Liver (tissue), 9 donors: ENCODE measurements around the gene LPCAT1. TPM values are rescaled to one million over a fixed set of nuclear protein-coding genes. Genes with fewer than 3 reads are reported as not detected.
"Not testable (repeated sequence)": the region's sequence is repeated elsewhere in the genome, so short reads cannot be mapped to it uniquely, and the experiment has no call there.

Experiments
- DNase-seq: peaks from one replicate; pipeline ENCODE4 v3.0.0-alpha.2; 2017; ENCODE audit warnings: low spot score
- H3K27ac ChIP-seq, 2 donors: one replicate each; pipeline ENCODE4 v1.7.0; 2013; ENCODE audit warnings: inconsistent platforms in 2 of 2, low read length in 2 of 2, control low read depth in 1 of 2, low read depth in 1 of 2, mild to moderate bottlenecking in 1 of 2
- H3K27me3 ChIP-seq, 4 donors: one replicate each; pipeline versions ENCODE4 v1.6.1 to v1.7.0; 2013; ENCODE audit warnings: low read length in 3 of 4, inconsistent platforms in 1 of 4, mild to moderate bottlenecking in 1 of 4, moderate library complexity in 1 of 4; ENCODE audit not compliant: control insufficient read depth in 4 of 4, insufficient read depth in 4 of 4
- H3K36me3 ChIP-seq, 4 donors: one replicate each; pipeline versions ENCODE4 v1.6.1 to v1.7.0; 2013; ENCODE audit warnings: low read length in 3 of 4, mild to moderate bottlenecking in 3 of 4, low read depth in 1 of 4, moderate library complexity in 1 of 4; ENCODE audit not compliant: control insufficient read depth in 4 of 4, insufficient read depth in 3 of 4
- H3K4me1 ChIP-seq, 4 donors: one replicate each; pipeline versions ENCODE4 v1.6.1 to v1.7.0; 2013; ENCODE audit warnings: low read length in 3 of 4, mild to moderate bottlenecking in 3 of 4, moderate library complexity in 1 of 4; ENCODE audit not compliant: control insufficient read depth in 4 of 4, insufficient read depth in 4 of 4
- H3K4me3 ChIP-seq, 3 donors: one replicate each; pipeline versions ENCODE4 v1.6.1 to v1.7.0; 2013; ENCODE audit warnings: low read length in 3 of 3, control low read depth in 1 of 3, low read depth in 1 of 3, mild to moderate bottlenecking in 1 of 3
- H3K9ac ChIP-seq, 2 donors: one replicate each; pipeline ENCODE4 v1.7.0; 2013; ENCODE audit warnings: low read length in 2 of 2, mild to moderate bottlenecking in 2 of 2, moderate library complexity in 2 of 2, control low read depth in 1 of 2, low read depth in 1 of 2
- H3K9me3 ChIP-seq, 4 donors: one replicate each; pipeline versions ENCODE4 v1.6.1 to v1.7.0; 2013; ENCODE audit warnings: low read length in 3 of 4; ENCODE audit not compliant: control insufficient read depth in 4 of 4
- EGR1 ChIP-seq, 2 donors: IDR thresholded peaks; 2 replicates each; pipeline ENCODE4 v1.6.1; 2016 to 2018; ENCODE audit warnings: antibody characterized with exemption in 2 of 2, low read depth in 2 of 2
- FOXA1 ChIP-seq: IDR thresholded peaks from 2 replicates; pipeline ENCODE4 v1.6.1; 2016; ENCODE audit warnings: antibody characterized with exemption
- FOXA2 ChIP-seq: IDR thresholded peaks from 2 replicates; pipeline ENCODE4 v1.6.1; 2016; ENCODE audit warnings: antibody characterized with exemption
- HNF4A ChIP-seq, 2 donors: conservative IDR thresholded peaks; 2 replicates each; pipeline ENCODE4 v1.6.1; 2016; ENCODE audit warnings: antibody characterized with exemption in 2 of 2, mild to moderate bottlenecking in 2 of 2
- JUND ChIP-seq, 2 donors: IDR thresholded peaks; 2 replicates each; pipeline ENCODE4 v1.6.1; 2016; ENCODE audit warnings: antibody characterized with exemption in 2 of 2
- NR2F2 ChIP-seq: IDR thresholded peaks from 2 replicates; pipeline ENCODE4 v1.6.1; 2016; ENCODE audit warnings: antibody characterized with exemption
- RAD21 ChIP-seq, 2 donors: IDR thresholded peaks; 2 replicates each; pipeline ENCODE4 v1.6.1; 2016; ENCODE audit warnings: antibody characterized with exemption in 2 of 2, mild to moderate bottlenecking in 2 of 2
- RXRA ChIP-seq, 2 donors: IDR thresholded peaks; 2 replicates each; pipeline ENCODE4 v1.6.1; 2017 to 2018; ENCODE audit warnings: antibody characterized with exemption in 2 of 2, mild to moderate bottlenecking in 1 of 2
- SP1 ChIP-seq: IDR thresholded peaks from 2 replicates; pipeline ENCODE4 v1.6.1; 2018; ENCODE audit warnings: antibody characterized with exemption, mild to moderate bottlenecking
- TAF1 ChIP-seq: conservative IDR thresholded peaks from 2 replicates; pipeline ENCODE4 v1.6.1; 2016; ENCODE audit warnings: antibody characterized with exemption, mild to moderate bottlenecking
- YY1 ChIP-seq: IDR thresholded peaks from 2 replicates; pipeline ENCODE4 v1.6.1; 2016; ENCODE audit warnings: antibody characterized with exemption, mild to moderate bottlenecking
- WGBS: extraction: QIAGEN DNeasy Blood & Tissue Kit; methylation state at CpG from one replicate; pipeline ENCODE4 v1.1.7; 2013; 5-methylcytosine and 5-hydroxymethylcytosine counted together
- polyA plus RNA-seq, 2 donors: library from polyadenylated mRNA; stranded (reverse) in 1 of 2; unstranded in 1 of 2; fragments of 200-250 nt in 1 of 2; fragments of >200 nt in 1 of 2; fragmentation: Nextera tagmentation in 1 of 2; extraction: Ambion mirVana in 1 of 2; gene quantifications; one replicate each; pipeline versions ENCODE4 v1.2.1 to v1.2.3, GENCODE V29; 2013 to 2015
- total RNA-seq, 2 donors: library from RNA; depleted of rRNA; stranded (reverse); fragments of >200 nt; gene quantifications; one replicate each; pipeline ENCODE4 v1.2.3, GENCODE V29; 2014
- TF ChIP-seq, protein P1 (sequence below): IDR thresholded peaks from 2 replicates; pipeline ENCODE4 v1.6.1; 2016; ENCODE audit warnings: antibody characterized with exemption
- TF ChIP-seq, protein P2 (sequence below): IDR thresholded peaks from 2 replicates; pipeline ENCODE4 v1.6.1; 2016; ENCODE audit warnings: antibody characterized with exemption
- TF ChIP-seq, protein P3 (sequence below): fragments of 150-350 bp; IDR thresholded peaks from 2 replicates; pipeline ENCODE4 v1.5.1; 2017; ENCODE audit warnings: improper control_type of control experiment, low read depth, low read length; ENCODE audit not compliant: missing input control
- TF ChIP-seq, protein P4 (sequence below): IDR thresholded peaks from 2 replicates; pipeline ENCODE4 v1.6.1; 2016; ENCODE audit warnings: antibody characterized with exemption
- TF ChIP-seq, protein P5 (sequence below): IDR thresholded peaks from 2 replicates; pipeline ENCODE4 v1.6.1; 2016; ENCODE audit warnings: antibody characterized with exemption, mild to moderate bottlenecking
- donor health status: healthy.
- donor health status: healthy.
- donor health status: healthy.
- donor health status: healthy.
- donor health status: healthy.

LPCAT1 gene
- total and polyA plus RNA-seq, 4 donors, result 1.5 to 12.8 (median 9.9) TPM

DNA sequence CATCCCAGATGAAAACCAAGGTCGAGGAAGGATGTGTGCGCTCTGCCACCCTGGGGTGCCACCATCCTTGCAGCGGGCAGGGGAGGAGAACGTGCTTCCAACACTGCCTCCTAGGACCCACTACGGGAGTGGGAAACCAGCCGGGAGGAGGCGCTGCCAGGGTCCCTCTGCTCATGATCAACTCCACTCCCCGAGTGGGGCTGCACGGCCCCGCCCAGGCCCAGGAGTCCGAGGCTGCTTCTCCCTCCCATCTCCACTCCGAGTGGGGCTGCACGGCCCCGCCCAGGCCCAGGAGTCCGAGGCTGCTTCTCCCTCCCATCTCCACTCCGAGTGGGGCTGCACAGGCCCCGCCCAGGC lies 48.2 kb downstream of the LPCAT1 start:
- not testable (repeated sequence) for H3K27me3 ChIP-seq, H3K9ac ChIP-seq, H3K27ac ChIP-seq, H3K36me3 ChIP-seq, H3K4me3 ChIP-seq, DNase-seq, H3K9me3 ChIP-seq
- H3K4me1 ChIP-seq, result peaks cover 0 to 17% (median 5%) of the 10 kb centered on the region in 4 donors
- WGBS, result 95% methylated on average over 17 of the region's 17 CpGs

DNA sequence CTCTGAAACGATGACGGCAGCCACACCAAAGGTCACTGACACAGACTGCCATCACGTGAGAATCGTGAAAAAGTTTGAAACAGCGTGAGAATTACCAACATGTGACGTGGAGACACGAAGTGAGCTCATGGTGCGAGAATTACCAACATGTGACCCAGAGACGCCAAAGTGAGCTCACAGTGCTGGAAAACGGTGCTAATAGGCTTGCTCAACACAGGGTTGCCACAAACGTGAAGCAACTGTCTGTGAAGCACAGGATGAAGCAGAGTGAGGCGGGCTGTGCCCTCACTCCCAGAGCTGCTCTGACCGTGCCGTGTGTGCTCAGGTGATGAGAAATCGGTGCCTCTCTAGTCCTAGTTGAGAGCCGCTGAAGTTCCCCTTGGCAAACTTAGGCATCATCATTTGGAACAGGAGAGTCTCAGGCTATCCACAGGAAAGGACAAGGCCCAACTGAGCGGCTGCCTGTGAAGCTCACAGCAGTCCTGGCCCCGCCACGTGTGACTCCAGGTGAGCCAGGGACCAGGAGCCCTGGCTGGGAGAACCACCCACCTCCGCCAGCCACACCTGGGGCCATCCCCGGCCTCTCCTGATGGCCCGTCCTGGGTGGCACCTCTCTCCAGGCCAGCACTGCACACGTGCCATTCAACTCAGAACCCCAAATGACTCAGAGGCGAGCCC lies 48.8 kb downstream of the LPCAT1 start:
- no peak overlapping the region for H3K4me3 ChIP-seq
- no peak overlapping the region for H3K27ac ChIP-seq
- WGBS, result 94% methylated on average over 24 of the region's 24 CpGs
- no peak overlapping the region for H3K9ac ChIP-seq
- H3K36me3 ChIP-seq, result peaks cover 0 to 5% (median 0%) of the 10 kb centered on the region in 4 donors
- no peaks in the 10 kb centered on the region for H3K27me3 ChIP-seq
- TF ChIP-seq HNF4A (conservative IDR thresholded peaks at IDR 0.05) (no peak), FOXA2 (no peak), NR2F2 (no peak), RXRA (IDR thresholded peaks at IDR 0.05) (no peak), RAD21 (IDR thresholded peaks at IDR 0.05) (no peak), TAF1 (no peak), YY1 (no peak), JUND (IDR thresholded peaks at IDR 0.05) (no peak), EGR1 (IDR thresholded peaks at IDR 0.05; ENCODE audit: low read depth in 2 of 2) (no peak), FOXA1 (no peak), SP1 (no peak)
- TF ChIP-seq, protein P1, sequence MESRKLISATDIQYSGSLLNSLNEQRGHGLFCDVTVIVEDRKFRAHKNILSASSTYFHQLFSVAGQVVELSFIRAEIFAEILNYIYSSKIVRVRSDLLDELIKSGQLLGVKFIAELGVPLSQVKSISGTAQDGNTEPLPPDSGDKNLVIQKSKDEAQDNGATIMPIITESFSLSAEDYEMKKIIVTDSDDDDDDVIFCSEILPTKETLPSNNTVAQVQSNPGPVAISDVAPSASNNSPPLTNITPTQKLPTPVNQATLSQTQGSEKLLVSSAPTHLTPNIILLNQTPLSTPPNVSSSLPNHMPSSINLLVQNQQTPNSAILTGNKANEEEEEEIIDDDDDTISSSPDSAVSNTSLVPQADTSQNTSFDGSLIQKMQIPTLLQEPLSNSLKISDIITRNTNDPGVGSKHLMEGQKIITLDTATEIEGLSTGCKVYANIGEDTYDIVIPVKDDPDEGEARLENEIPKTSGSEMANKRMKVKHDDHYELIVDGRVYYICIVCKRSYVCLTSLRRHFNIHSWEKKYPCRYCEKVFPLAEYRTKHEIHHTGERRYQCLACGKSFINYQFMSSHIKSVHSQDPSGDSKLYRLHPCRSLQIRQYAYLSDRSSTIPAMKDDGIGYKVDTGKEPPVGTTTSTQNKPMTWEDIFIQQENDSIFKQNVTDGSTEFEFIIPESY, result no peak
- TF ChIP-seq, protein P2, sequence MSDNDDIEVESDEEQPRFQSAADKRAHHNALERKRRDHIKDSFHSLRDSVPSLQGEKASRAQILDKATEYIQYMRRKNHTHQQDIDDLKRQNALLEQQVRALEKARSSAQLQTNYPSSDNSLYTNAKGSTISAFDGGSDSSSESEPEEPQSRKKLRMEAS, result no peak
- TF ChIP-seq, protein P3, sequence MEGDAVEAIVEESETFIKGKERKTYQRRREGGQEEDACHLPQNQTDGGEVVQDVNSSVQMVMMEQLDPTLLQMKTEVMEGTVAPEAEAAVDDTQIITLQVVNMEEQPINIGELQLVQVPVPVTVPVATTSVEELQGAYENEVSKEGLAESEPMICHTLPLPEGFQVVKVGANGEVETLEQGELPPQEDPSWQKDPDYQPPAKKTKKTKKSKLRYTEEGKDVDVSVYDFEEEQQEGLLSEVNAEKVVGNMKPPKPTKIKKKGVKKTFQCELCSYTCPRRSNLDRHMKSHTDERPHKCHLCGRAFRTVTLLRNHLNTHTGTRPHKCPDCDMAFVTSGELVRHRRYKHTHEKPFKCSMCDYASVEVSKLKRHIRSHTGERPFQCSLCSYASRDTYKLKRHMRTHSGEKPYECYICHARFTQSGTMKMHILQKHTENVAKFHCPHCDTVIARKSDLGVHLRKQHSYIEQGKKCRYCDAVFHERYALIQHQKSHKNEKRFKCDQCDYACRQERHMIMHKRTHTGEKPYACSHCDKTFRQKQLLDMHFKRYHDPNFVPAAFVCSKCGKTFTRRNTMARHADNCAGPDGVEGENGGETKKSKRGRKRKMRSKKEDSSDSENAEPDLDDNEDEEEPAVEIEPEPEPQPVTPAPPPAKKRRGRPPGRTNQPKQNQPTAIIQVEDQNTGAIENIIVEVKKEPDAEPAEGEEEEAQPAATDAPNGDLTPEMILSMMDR, result no peak
- TF ChIP-seq, protein P4, sequence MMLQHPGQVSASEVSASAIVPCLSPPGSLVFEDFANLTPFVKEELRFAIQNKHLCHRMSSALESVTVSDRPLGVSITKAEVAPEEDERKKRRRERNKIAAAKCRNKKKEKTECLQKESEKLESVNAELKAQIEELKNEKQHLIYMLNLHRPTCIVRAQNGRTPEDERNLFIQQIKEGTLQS, result no peak
- TF ChIP-seq, protein P5, sequence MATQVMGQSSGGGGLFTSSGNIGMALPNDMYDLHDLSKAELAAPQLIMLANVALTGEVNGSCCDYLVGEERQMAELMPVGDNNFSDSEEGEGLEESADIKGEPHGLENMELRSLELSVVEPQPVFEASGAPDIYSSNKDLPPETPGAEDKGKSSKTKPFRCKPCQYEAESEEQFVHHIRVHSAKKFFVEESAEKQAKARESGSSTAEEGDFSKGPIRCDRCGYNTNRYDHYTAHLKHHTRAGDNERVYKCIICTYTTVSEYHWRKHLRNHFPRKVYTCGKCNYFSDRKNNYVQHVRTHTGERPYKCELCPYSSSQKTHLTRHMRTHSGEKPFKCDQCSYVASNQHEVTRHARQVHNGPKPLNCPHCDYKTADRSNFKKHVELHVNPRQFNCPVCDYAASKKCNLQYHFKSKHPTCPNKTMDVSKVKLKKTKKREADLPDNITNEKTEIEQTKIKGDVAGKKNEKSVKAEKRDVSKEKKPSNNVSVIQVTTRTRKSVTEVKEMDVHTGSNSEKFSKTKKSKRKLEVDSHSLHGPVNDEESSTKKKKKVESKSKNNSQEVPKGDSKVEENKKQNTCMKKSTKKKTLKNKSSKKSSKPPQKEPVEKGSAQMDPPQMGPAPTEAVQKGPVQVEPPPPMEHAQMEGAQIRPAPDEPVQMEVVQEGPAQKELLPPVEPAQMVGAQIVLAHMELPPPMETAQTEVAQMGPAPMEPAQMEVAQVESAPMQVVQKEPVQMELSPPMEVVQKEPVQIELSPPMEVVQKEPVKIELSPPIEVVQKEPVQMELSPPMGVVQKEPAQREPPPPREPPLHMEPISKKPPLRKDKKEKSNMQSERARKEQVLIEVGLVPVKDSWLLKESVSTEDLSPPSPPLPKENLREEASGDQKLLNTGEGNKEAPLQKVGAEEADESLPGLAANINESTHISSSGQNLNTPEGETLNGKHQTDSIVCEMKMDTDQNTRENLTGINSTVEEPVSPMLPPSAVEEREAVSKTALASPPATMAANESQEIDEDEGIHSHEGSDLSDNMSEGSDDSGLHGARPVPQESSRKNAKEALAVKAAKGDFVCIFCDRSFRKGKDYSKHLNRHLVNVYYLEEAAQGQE, result no peak
- peaks cover 3 to 22% (median 5%) of the 10 kb centered on the region in 4 donors for H3K4me1 ChIP-seq
- DNase-seq, result no peak
- no peaks in the 10 kb centered on the region for H3K9me3 ChIP-seq
